ENCODE measurements around the gene SERPINC1. TPM values are rescaled to one million over a fixed set of nuclear protein-coding genes. Genes with fewer than 3 reads are reported as not detected.

Gene SERPINC1
- total RNA-seq, 4 donors from 2014 or later = 0.31 to 2.3 TPM; not detected in 2

GRCh38 chr1:173871500-173871899 is 45.6 kb downstream of the SERPINC1 start:
- peaks cover 11% of the 10 kb centered on the region for H3K36me3 ChIP-seq
- no peak for TF ChIP-seq POLR2A (IDR thresholded peaks at IDR 0.05)
- no peak for TF ChIP-seq EP300 (IDR thresholded peaks at IDR 0.05)
- no peak for TF ChIP-seq CTCF (IDR thresholded peaks at IDR 0.05)
- no peak for TF ChIP-seq POLR2AphosphoS5 (IDR thresholded peaks at IDR 0.05)
- WGBS = 44% methylated on average over 2 of the region's 2 CpGs
- no peak overlapping the region for H3K27ac ChIP-seq
- DNase-seq (ENCODE audit: low spot score in 2 of 2) = no peak
- no peaks in the 10 kb centered on the region for H3K27me3 ChIP-seq
- H3K4me1 ChIP-seq = peaks cover 32% of the 10 kb centered on the region
- H3K4me3 ChIP-seq = no peak overlapping the region
- H3K9me3 ChIP-seq = no peaks in the 10 kb centered on the region

- no peak overlapping the region for H3K4me3 ChIP-seq
- no peak for DNase-seq (ENCODE audit: low spot score in 2 of 2)
- H3K4me1 ChIP-seq = peaks cover 33% of the 10 kb centered on the region
- H3K9me3 ChIP-seq = no peaks in the 10 kb centered on the region
- TF ChIP-seq EP300 (IDR thresholded peaks at IDR 0.05) (no peak), CTCF (IDR thresholded peaks at IDR 0.05) (no peak), POLR2AphosphoS5 (IDR thresholded peaks at IDR 0.05) (no peak), POLR2A (IDR thresholded peaks at IDR 0.05) (no peak)
- no peak overlapping the region for H3K27ac ChIP-seq
- H3K27me3 ChIP-seq = no peaks in the 10 kb centered on the region
- 80% methylated on average over 5 of the region's 5 CpGs for WGBS
- H3K36me3 ChIP-seq = peaks cover 7% of the 10 kb centered on the region
Observed at GRCh38 chr1:173871091-173871490, 46.0 kb downstream of the SERPINC1 start.

GRCh38 chr1:173870252-173871075 is 46.7 kb downstream of the SERPINC1 start:
- Histone ChIP-seq H3K36me3 (peaks cover 10% of the 10 kb centered on the region), H3K4me1 (peaks cover 39% of the 10 kb centered on the region), H3K4me3 (no peak overlapping the region), H3K9me3 (no peaks in the 10 kb centered on the region), H3K27ac (peak overlapping the region; percentile 13), H3K27me3 (no peaks in the 10 kb centered on the region)
- DNase-seq (ENCODE audit: low spot score in 2 of 2) = no peak
- TF ChIP-seq POLR2AphosphoS5 (IDR thresholded peaks at IDR 0.05) (no peak), CTCF (IDR thresholded peaks at IDR 0.05) (no peak), POLR2A (IDR thresholded peaks at IDR 0.05) (no peak), EP300 (IDR thresholded peaks at IDR 0.05) (no peak)
- 76% methylated on average over 15 of the region's 15 CpGs for WGBS

GRCh38 chr1:173869021-173869359 is 48.1 kb downstream of the SERPINC1 start:
- no peak for TF ChIP-seq POLR2A (IDR thresholded peaks at IDR 0.05)
- TF ChIP-seq CTCF (IDR thresholded peaks at IDR 0.05) = no peak
- TF ChIP-seq EP300 (IDR thresholded peaks at IDR 0.05) = no peak
- no peak for TF ChIP-seq POLR2AphosphoS5 (IDR thresholded peaks at IDR 0.05)
- Histone ChIP-seq H3K4me3 (peak overlapping the region; percentile 62), H3K4me1 (peaks cover 49% of the 10 kb centered on the region), H3K27me3 (no peaks in the 10 kb centered on the region), H3K27ac (peak overlapping the region; percentile 90), H3K36me3 (peaks cover 18% of the 10 kb centered on the region), H3K9me3 (no peaks in the 10 kb centered on the region)
- DNase-seq (ENCODE audit: low spot score in 2 of 2) = no peak
- WGBS = 2% methylated on average over 5 of the region's 5 CpGs

- DNase-seq (ENCODE audit: low spot score in 2 of 2) = peak; percentile 91 to 94
- peaks cover 23% of the 10 kb centered on the region for H3K36me3 ChIP-seq
- H3K4me3 ChIP-seq = peak within 1 kb of the TSS; percentile 62
- peak within 1 kb of the TSS; percentile 90 for H3K27ac ChIP-seq
- no peaks in the 10 kb centered on the region for H3K27me3 ChIP-seq
- H3K4me1 ChIP-seq = peaks cover 49% of the 10 kb centered on the region
- no peaks in the 10 kb centered on the region for H3K9me3 ChIP-seq
- WGBS = under 1% methylated on average over 26 of the region's 53 CpGs
- TF ChIP-seq POLR2AphosphoS5 (IDR thresholded peaks at IDR 0.05) = peak in 1 of 3 donors; percentile 43
- TF ChIP-seq EP300 (IDR thresholded peaks at IDR 0.05) = no peak
- TF ChIP-seq CTCF (IDR thresholded peaks at IDR 0.05) = no peak
Observed at GRCh38 chr1:173868266-173869020, 48.7 kb downstream of the SERPINC1 start, which contains the start of gene ZBTB37. TSS of gene ZBTB37 (plus strand) at chr1:173868380. CDS start at chr1:173870226, 1,846 bp downstream.

Measured in suprapubic skin (tissue), 4 donors.